WTC11 (cell line): ENCODE data around the gene ZFP36L1. TPM values are rescaled to one million over a fixed set of nuclear protein-coding genes. Genes with fewer than 3 reads are reported as not detected.
A peak's percentile ranks its signal among the peaks of the same experiment; 100 is the strongest.

ENCODE experiments used
- ATF1 ChIP-seq: sonication (generic); formaldehyde crosslinking; IDR thresholded peaks from 2 replicates; pipeline ENCODE4 v1.8.1; 2023; ENCODE audit warnings: mild to moderate bottlenecking, moderate library complexity, missing genetic modification reagents
- FOXP1 ChIP-seq: sonication (generic); formaldehyde crosslinking; IDR thresholded peaks from 2 replicates; pipeline ENCODE4 v1.8.0; 2022; ENCODE audit warnings: missing genetic modification reagents, mild to moderate bottlenecking, moderate library complexity, borderline replicate concordance
- GTF2I ChIP-seq: fragments of 250-450 bp; sonication (Bioruptor Pico); conservative IDR thresholded peaks from 2 replicates; pipeline ENCODE4 v1.4.0; 2021; ENCODE audit warnings: mild to moderate bottlenecking
- JAZF1 ChIP-seq: fragments of 250-450 bp; sonication (Bioruptor Pico); IDR thresholded peaks from 2 replicates; pipeline ENCODE4 v1.9.0; 2021; ENCODE audit warnings: moderate library complexity, mild to moderate bottlenecking, inconsistent platforms
- JUN ChIP-seq: sonication (generic); formaldehyde crosslinking; IDR thresholded peaks from 2 replicates; pipeline ENCODE4 v1.8.0; 2023; ENCODE audit warnings: mild to moderate bottlenecking, missing genetic modification reagents
- KAT7 ChIP-seq: sonication (generic); formaldehyde crosslinking; IDR thresholded peaks from 2 replicates; pipeline ENCODE4 v1.8.1; 2023; ENCODE audit warnings: missing genetic modification reagents, mild to moderate bottlenecking, borderline replicate concordance
- NFATC4 ChIP-seq: fragments of 250-450 bp; sonication (Bioruptor Pico); IDR thresholded peaks from 2 replicates; pipeline ENCODE4 v1.9.0; 2021; ENCODE audit warnings: mild to moderate bottlenecking
- PRRX2 ChIP-seq: fragments of 250-450 bp; sonication (Bioruptor Pico); IDR thresholded peaks from 2 replicates; pipeline ENCODE4 v1.8.0; 2021; ENCODE audit warnings: mild to moderate bottlenecking
- ZBTB21 ChIP-seq: sonication (generic); formaldehyde crosslinking; IDR thresholded peaks from 2 replicates; pipeline ENCODE4 v1.8.1; 2023; ENCODE audit warnings: mild to moderate bottlenecking, missing genetic modification reagents, borderline replicate concordance
- ZNF138 ChIP-seq: sonication (generic); formaldehyde crosslinking; conservative IDR thresholded peaks from 2 replicates; pipeline ENCODE4 v1.8.1; 2022; ENCODE audit warnings: mild to moderate bottlenecking, moderate library complexity, missing genetic modification reagents
- ZNF232 ChIP-seq: sonication (generic); formaldehyde crosslinking; IDR thresholded peaks from 2 replicates; pipeline ENCODE4 v1.8.0; 2022; ENCODE audit warnings: mild to moderate bottlenecking, missing genetic modification reagents
- ZNF263 ChIP-seq: sonication (generic); formaldehyde crosslinking; IDR thresholded peaks from 2 replicates; pipeline ENCODE4 v1.8.1; 2022; ENCODE audit warnings: low read depth, mild to moderate bottlenecking, moderate library complexity, missing genetic modification reagents
- ZNF416 ChIP-seq: fragments of 250-450 bp; sonication (Bioruptor Pico); IDR thresholded peaks from 2 replicates; pipeline ENCODE4 v1.9.0; 2021; ENCODE audit warnings: mild to moderate bottlenecking, inconsistent platforms
- ZNF423 ChIP-seq: fragments of 250-450 bp; sonication (Bioruptor Pico); IDR thresholded peaks from 2 replicates; pipeline ENCODE4 v2.1.2; 2022; ENCODE audit warnings: mild to moderate bottlenecking, moderate library complexity
- ZNF671 ChIP-seq: fragments of 250-450 bp; sonication (Bioruptor Pico); IDR thresholded peaks from 2 replicates; pipeline ENCODE4 v1.8.0; 2021; ENCODE audit warnings: mild to moderate bottlenecking
- total RNA-seq: library from RNA; stranded (reverse); gene quantifications from 3 replicates; pipeline ENCODE4 v1.2.3, GENCODE V29; 2021
- TF ChIP-seq, protein P1 (sequence below): sonication (generic); formaldehyde crosslinking; IDR thresholded peaks from 2 replicates; pipeline ENCODE4 v1.8.1; 2023; ENCODE audit warnings: mild to moderate bottlenecking, missing genetic modification reagents, moderate library complexity
- TF ChIP-seq, protein P2 (sequence below): fragments of 250-450 bp; sonication (Bioruptor Pico); IDR thresholded peaks from 2 replicates; pipeline ENCODE4 v2.1.2; 2022; ENCODE audit warnings: mild to moderate bottlenecking, moderate library complexity
- TF ChIP-seq, protein P3 (sequence below): sonication (generic); formaldehyde crosslinking; IDR thresholded peaks from 2 replicates; pipeline ENCODE4 v1.8.0; 2023; ENCODE audit warnings: mild to moderate bottlenecking, missing genetic modification reagents
- TF ChIP-seq, protein P4 (sequence below): sonication (generic); formaldehyde crosslinking; conservative IDR thresholded peaks from 2 replicates; pipeline ENCODE4 v1.8.1; 2022; ENCODE audit warnings: mild to moderate bottlenecking, missing genetic modification reagents
- TF ChIP-seq, protein P5 (sequence below): sonication (generic); formaldehyde crosslinking; IDR thresholded peaks from 2 replicates; pipeline ENCODE4 v1.8.0; 2022; ENCODE audit warnings: mild to moderate bottlenecking, missing genetic modification reagents
- TF ChIP-seq, protein P6 (sequence below): sonication (generic); formaldehyde crosslinking; IDR thresholded peaks from 2 replicates; pipeline ENCODE4 v1.8.1; 2023; ENCODE audit warnings: mild to moderate bottlenecking, moderate library complexity, missing genetic modification reagents
- TF ChIP-seq, protein P7 (sequence below): sonication (generic); formaldehyde crosslinking; IDR thresholded peaks from 2 replicates; pipeline ENCODE4 v1.8.1; 2023; ENCODE audit warnings: mild to moderate bottlenecking, missing genetic modification reagents
- TF ChIP-seq, protein P8 (sequence below): sonication (generic); formaldehyde crosslinking; IDR thresholded peaks from 2 replicates; pipeline ENCODE4 v1.8.0; 2023; ENCODE audit warnings: missing genetic modification reagents
- TF ChIP-seq, protein P9 (sequence below): sonication (generic); formaldehyde crosslinking; IDR thresholded peaks from 2 replicates; pipeline ENCODE4 v1.8.0; 2022; ENCODE audit warnings: mild to moderate bottlenecking, missing genetic modification reagents

Gene ZFP36L1
- total RNA-seq, 1 experiment from 2014 or later = 132 TPM

DNA sequence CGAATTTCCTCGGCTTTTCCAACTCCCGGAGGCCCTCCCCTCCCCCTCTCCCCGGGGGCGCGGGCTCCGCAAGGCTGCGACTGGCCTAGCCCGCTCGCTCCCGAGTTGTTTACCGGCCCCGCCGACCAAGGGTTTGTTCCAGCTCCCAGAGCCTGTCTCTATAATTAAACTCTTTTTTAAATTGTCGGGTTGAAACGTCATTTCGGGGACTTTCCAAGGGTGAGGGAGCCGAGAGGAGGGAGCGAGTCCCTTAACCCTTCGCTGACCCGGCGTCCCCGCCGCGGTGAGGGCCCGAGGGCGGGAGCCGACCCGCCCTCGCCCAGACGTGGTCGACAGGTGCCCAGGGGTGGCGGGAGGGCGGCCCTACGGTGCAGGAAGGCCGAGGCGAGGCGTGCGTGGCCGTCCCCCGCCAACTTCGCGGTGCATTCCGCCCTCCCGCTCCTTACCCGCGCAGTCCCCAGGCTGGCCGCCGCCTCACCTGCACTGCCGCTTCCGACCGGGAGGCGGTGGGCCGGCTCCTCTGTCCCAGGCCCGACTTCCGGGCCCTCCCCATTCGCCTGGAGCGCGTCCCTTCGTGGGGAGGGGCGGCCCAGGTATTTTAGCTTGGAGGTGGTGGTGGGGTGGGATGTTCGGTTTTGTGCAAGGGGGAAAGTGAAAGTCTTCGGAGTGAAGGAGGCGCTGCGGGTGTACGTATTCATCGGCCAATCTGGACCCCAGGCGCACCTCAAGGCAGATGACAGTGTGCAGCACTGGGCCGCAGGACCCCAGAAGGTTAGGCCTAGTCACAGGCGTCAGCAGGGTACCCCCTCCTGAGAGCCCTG lies 2.9 kb upstream of the ZFP36L1 start (continued):
- TF ChIP-seq, protein P1, sequence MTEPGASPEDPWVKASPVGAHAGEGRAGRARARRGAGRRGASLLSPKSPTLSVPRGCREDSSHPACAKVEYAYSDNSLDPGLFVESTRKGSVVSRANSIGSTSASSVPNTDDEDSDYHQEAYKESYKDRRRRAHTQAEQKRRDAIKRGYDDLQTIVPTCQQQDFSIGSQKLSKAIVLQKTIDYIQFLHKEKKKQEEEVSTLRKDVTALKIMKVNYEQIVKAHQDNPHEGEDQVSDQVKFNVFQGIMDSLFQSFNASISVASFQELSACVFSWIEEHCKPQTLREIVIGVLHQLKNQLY = no peak
- 0 out of 2 replicates have a peak, but pooled peaks have one; percentile 56 for TF ChIP-seq PRRX2 (CRISPR knock-in tag)
- no peak for TF ChIP-seq ZNF671 (CRISPR knock-in tag)
- TF ChIP-seq, protein P2, sequence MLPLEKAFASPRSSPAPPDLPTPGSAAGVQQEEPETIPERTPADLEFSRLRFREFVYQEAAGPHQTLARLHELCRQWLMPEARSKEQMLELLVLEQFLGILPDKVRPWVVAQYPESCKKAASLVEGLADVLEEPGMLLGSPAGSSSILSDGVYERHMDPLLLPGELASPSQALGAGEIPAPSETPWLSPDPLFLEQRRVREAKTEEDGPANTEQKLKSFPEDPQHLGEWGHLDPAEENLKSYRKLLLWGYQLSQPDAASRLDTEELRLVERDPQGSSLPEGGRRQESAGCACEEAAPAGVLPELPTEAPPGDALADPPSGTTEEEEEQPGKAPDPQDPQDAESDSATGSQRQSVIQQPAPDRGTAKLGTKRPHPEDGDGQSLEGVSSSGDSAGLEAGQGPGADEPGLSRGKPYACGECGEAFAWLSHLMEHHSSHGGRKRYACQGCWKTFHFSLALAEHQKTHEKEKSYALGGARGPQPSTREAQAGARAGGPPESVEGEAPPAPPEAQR (CRISPR knock-in tag) = no peak
- TF ChIP-seq JUN = no peak; the same call in 1 of the 2 replicates
- no peak for TF ChIP-seq JAZF1 (CRISPR knock-in tag)
- TF ChIP-seq ZNF416 (CRISPR knock-in tag) = no peak
- TF ChIP-seq ZNF423 = no peak
- TF ChIP-seq, protein P3, sequence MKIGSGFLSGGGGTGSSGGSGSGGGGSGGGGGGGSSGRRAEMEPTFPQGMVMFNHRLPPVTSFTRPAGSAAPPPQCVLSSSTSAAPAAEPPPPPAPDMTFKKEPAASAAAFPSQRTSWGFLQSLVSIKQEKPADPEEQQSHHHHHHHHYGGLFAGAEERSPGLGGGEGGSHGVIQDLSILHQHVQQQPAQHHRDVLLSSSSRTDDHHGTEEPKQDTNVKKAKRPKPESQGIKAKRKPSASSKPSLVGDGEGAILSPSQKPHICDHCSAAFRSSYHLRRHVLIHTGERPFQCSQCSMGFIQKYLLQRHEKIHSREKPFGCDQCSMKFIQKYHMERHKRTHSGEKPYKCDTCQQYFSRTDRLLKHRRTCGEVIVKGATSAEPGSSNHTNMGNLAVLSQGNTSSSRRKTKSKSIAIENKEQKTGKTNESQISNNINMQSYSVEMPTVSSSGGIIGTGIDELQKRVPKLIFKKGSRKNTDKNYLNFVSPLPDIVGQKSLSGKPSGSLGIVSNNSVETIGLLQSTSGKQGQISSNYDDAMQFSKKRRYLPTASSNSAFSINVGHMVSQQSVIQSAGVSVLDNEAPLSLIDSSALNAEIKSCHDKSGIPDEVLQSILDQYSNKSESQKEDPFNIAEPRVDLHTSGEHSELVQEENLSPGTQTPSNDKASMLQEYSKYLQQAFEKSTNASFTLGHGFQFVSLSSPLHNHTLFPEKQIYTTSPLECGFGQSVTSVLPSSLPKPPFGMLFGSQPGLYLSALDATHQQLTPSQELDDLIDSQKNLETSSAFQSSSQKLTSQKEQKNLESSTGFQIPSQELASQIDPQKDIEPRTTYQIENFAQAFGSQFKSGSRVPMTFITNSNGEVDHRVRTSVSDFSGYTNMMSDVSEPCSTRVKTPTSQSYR = 0 out of 2 replicates have a peak, but pooled peaks have one; percentile 5
- peak; percentile 62; the same call in 1 of the 2 replicates for TF ChIP-seq ZBTB21 (CRISPR knock-in tag)
- 0 out of 2 replicates have a peak, but pooled peaks have one; percentile 19 for TF ChIP-seq ZNF263 (CRISPR knock-in tag)
- TF ChIP-seq ZNF138 (CRISPR knock-in tag) = peak; percentile 85
- TF ChIP-seq, protein P4, sequence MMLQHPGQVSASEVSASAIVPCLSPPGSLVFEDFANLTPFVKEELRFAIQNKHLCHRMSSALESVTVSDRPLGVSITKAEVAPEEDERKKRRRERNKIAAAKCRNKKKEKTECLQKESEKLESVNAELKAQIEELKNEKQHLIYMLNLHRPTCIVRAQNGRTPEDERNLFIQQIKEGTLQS (CRISPR knock-in tag) = no peak
- TF ChIP-seq NFATC4 (CRISPR knock-in tag) = 0 out of 2 replicates have a peak, but pooled peaks have one; percentile 41
- 0 out of 2 replicates have a peak, but pooled peaks have one; percentile 31 for TF ChIP-seq KAT7 (CRISPR knock-in tag)
- no peak for TF ChIP-seq GTF2I (CRISPR knock-in tag)
- TF ChIP-seq ZNF232 (CRISPR knock-in tag) = no peak
- TF ChIP-seq, protein P5, sequence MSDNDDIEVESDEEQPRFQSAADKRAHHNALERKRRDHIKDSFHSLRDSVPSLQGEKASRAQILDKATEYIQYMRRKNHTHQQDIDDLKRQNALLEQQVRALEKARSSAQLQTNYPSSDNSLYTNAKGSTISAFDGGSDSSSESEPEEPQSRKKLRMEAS (CRISPR knock-in tag) = peak; percentile 77
- TF ChIP-seq, protein P6, sequence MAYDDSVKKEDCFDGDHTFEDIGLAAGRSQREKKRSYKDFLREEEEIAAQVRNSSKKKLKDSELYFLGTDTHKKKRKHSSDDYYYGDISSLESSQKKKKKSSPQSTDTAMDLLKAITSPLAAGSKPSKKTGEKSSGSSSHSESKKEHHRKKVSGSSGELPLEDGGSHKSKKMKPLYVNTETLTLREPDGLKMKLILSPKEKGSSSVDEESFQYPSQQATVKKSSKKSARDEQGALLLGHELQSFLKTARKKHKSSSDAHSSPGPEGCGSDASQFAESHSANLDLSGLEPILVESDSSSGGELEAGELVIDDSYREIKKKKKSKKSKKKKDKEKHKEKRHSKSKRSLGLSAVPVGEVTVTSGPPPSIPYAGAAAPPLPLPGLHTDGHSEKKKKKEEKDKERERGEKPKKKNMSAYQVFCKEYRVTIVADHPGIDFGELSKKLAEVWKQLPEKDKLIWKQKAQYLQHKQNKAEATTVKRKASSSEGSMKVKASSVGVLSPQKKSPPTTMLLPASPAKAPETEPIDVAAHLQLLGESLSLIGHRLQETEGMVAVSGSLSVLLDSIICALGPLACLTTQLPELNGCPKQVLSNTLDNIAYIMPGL (CRISPR knock-in tag) = peak; percentile 85
- peak; percentile 82 for TF ChIP-seq FOXP1
- TF ChIP-seq, protein P7, sequence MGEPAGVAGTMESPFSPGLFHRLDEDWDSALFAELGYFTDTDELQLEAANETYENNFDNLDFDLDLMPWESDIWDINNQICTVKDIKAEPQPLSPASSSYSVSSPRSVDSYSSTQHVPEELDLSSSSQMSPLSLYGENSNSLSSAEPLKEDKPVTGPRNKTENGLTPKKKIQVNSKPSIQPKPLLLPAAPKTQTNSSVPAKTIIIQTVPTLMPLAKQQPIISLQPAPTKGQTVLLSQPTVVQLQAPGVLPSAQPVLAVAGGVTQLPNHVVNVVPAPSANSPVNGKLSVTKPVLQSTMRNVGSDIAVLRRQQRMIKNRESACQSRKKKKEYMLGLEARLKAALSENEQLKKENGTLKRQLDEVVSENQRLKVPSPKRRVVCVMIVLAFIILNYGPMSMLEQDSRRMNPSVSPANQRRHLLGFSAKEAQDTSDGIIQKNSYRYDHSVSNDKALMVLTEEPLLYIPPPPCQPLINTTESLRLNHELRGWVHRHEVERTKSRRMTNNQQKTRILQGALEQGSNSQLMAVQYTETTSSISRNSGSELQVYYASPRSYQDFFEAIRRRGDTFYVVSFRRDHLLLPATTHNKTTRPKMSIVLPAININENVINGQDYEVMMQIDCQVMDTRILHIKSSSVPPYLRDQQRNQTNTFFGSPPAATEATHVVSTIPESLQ = no peak
- TF ChIP-seq, protein P8, sequence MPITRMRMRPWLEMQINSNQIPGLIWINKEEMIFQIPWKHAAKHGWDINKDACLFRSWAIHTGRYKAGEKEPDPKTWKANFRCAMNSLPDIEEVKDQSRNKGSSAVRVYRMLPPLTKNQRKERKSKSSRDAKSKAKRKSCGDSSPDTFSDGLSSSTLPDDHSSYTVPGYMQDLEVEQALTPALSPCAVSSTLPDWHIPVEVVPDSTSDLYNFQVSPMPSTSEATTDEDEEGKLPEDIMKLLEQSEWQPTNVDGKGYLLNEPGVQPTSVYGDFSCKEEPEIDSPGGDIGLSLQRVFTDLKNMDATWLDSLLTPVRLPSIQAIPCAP (CRISPR knock-in tag) = no peak
- 0 out of 2 replicates have a peak, but pooled peaks have one; percentile 60 for TF ChIP-seq ATF1 (CRISPR knock-in tag)
- TF ChIP-seq, protein P9, sequence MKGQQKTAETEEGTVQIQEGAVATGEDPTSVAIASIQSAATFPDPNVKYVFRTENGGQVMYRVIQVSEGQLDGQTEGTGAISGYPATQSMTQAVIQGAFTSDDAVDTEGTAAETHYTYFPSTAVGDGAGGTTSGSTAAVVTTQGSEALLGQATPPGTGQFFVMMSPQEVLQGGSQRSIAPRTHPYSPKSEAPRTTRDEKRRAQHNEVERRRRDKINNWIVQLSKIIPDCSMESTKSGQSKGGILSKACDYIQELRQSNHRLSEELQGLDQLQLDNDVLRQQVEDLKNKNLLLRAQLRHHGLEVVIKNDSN = peak; percentile 45; the same call in 1 of the 2 replicates
